H1 (cell line): ENCODE measurements around the gene RHBDL2. TPM values are rescaled to one million over a fixed set of nuclear protein-coding genes. Genes with fewer than 3 reads are reported as not detected.

Experiments
- BCL11A ChIP-seq, 2 experiments: IDR thresholded peaks; one replicate each; pipeline ENCODE4 v1.6.1; 2011; ENCODE audit warnings: low read depth in 2 of 2, low read length in 2 of 2, mild to moderate bottlenecking in 2 of 2
- CBX5 ChIP-seq: fragments of 300-800, 300-1000 bp; sonication (generic); IDR thresholded peaks from 2 replicates; pipeline ENCODE4 v1.7.1; 2016; ENCODE audit warnings: antibody characterized with exemption, low read length, low read depth
- CBX8 ChIP-seq: fragments of 300-800, 300-1000 bp; sonication (generic); IDR thresholded peaks from 2 replicates; pipeline ENCODE4 v1.7.1; 2016; ENCODE audit warnings: low read depth, low read length, borderline replicate concordance
- CHD1 ChIP-seq: IDR thresholded peaks from 2 replicates; pipeline ENCODE4 v1.6.1; 2012; ENCODE audit warnings: low read depth, low read length, improper control_type of control experiment
- CTBP2 ChIP-seq: IDR thresholded peaks from 2 replicates; pipeline ENCODE4 v1.7.0; 2011; ENCODE audit warnings: borderline replicate concordance, mild to moderate bottlenecking, moderate library complexity, mixed read lengths, low read length; ENCODE audit not compliant: insufficient read depth, insufficient read length
- EGR1 ChIP-seq: IDR thresholded peaks from 2 replicates; pipeline ENCODE4 v1.6.1; 2011; ENCODE audit warnings: low read depth, low read length, borderline replicate concordance
- HDAC6 ChIP-seq: IDR thresholded peaks from one replicate; pipeline ENCODE4 v1.7.1; 2012; ENCODE audit warnings: low read depth, mild to moderate bottlenecking, inconsistent platforms, low read length, moderate library complexity
- JUND ChIP-seq: IDR thresholded peaks from 2 replicates; pipeline ENCODE4 v1.6.1; 2011; ENCODE audit warnings: mild to moderate bottlenecking, improper control_type of control experiment, low read length
- KDM5A ChIP-seq: fragments of 200-600 bp; IDR thresholded peaks from 2 replicates; pipeline ENCODE4 v1.7.1; 2012; ENCODE audit warnings: mild to moderate bottlenecking, low read length, inconsistent platforms, mixed read lengths
- NRF1 ChIP-seq: IDR thresholded peaks from 2 replicates; pipeline ENCODE4 v1.6.1; 2011; ENCODE audit warnings: mild to moderate bottlenecking, low read depth, low read length, improper control_type of control experiment
- RAD21 ChIP-seq, 2 experiments: IDR thresholded peaks in 1 of 2; conservative IDR thresholded peaks in 1 of 2; 2 replicates each; pipeline ENCODE4 v1.6.1; 2011; ENCODE audit warnings: low read depth in 2 of 2, low read length in 2 of 2, improper control_type of control experiment in 1 of 2, inconsistent platforms in 1 of 2, mild to moderate bottlenecking in 1 of 2, moderate library complexity in 1 of 2
- RBBP5 ChIP-seq: IDR thresholded peaks from 2 replicates; pipeline ENCODE4 v1.7.1; 2012; ENCODE audit warnings: low read depth, mild to moderate bottlenecking, inconsistent platforms, low read length, moderate library complexity, borderline replicate concordance
- SIX5 ChIP-seq: IDR thresholded peaks from 2 replicates; pipeline ENCODE4 v1.6.1; 2011; ENCODE audit warnings: mild to moderate bottlenecking, low read depth, low read length
- SP1 ChIP-seq: IDR thresholded peaks from 2 replicates; pipeline ENCODE4 v1.6.1; 2011; ENCODE audit warnings: low read depth, low read length
- SP2 ChIP-seq: IDR thresholded peaks from 2 replicates; pipeline ENCODE4 v1.6.1; 2012; ENCODE audit warnings: mild to moderate bottlenecking, low read length, inconsistent platforms
- SP4 ChIP-seq: IDR thresholded peaks from 2 replicates; pipeline ENCODE4 v1.6.1; 2012; ENCODE audit warnings: low read length, inconsistent platforms
- TAF1 ChIP-seq: IDR thresholded peaks from 2 replicates; pipeline ENCODE4 v1.6.1; 2011; ENCODE audit warnings: mild to moderate bottlenecking, low read depth, low read length
- TBP ChIP-seq: IDR thresholded peaks from 2 replicates; pipeline ENCODE4 v1.6.1; 2011; ENCODE audit warnings: low read depth, low read length, improper control_type of control experiment
- TCF12 ChIP-seq: IDR thresholded peaks from 2 replicates; pipeline ENCODE4 v1.6.1; 2011; ENCODE audit warnings: low read depth, mild to moderate bottlenecking, low read length
- YY1 ChIP-seq: IDR thresholded peaks from 2 replicates; pipeline ENCODE4 v1.6.1; 2011; ENCODE audit warnings: low read depth, mild to moderate bottlenecking, low read length
- ZNF274 ChIP-seq: IDR thresholded peaks from 2 replicates; pipeline ENCODE4 v1.7.0; 2012; ENCODE audit warnings: low read length, borderline replicate concordance; ENCODE audit errors: extremely low read depth
- polyA plus RNA-seq, 7 experiments: library from polyadenylated mRNA; depleted of rRNA in 3 of 7; stranded (reverse) in 5 of 7; unstranded in 2 of 7; fragments of >200 nt in 5 of 7; fragments of 200-250 nt in 2 of 7; gene quantifications; 1 replicate in 5 of 7; 2 replicates in 1 of 7; 4 replicates in 1 of 7; pipeline versions ENCODE4 v1.2.1 to v1.2.3, GENCODE V29; 2011 to 2013; ENCODE audit warnings: missing spikeins in 2 of 7, mixed read lengths in 2 of 7
- total RNA-seq: library from RNA; stranded (reverse); fragmentation: NEBNext Ultra II Directional; extraction: Animal tissue kit (Norgen Biotek cat#: 25700); gene quantifications from 2 replicates; pipeline ENCODE4 v1.2.1, GENCODE V29; 2021
- TF ChIP-seq, protein P1 (sequence below): IDR thresholded peaks from 2 replicates; pipeline ENCODE4 v1.6.1; 2011; ENCODE audit warnings: low read depth, mild to moderate bottlenecking, low read length; ENCODE audit not compliant: insufficient read depth
- TF ChIP-seq, protein P2 (sequence below): IDR thresholded peaks from 2 replicates; pipeline ENCODE4 v1.6.1; 2011; ENCODE audit warnings: low read length, improper control_type of control experiment

RHBDL2 gene
- total and polyA plus RNA-seq, 2 of the 8 experiments (the other 6 are each of a cell fraction or from before 2014, with no cell fraction given): 0.42 to 0.84 TPM

DNA sequence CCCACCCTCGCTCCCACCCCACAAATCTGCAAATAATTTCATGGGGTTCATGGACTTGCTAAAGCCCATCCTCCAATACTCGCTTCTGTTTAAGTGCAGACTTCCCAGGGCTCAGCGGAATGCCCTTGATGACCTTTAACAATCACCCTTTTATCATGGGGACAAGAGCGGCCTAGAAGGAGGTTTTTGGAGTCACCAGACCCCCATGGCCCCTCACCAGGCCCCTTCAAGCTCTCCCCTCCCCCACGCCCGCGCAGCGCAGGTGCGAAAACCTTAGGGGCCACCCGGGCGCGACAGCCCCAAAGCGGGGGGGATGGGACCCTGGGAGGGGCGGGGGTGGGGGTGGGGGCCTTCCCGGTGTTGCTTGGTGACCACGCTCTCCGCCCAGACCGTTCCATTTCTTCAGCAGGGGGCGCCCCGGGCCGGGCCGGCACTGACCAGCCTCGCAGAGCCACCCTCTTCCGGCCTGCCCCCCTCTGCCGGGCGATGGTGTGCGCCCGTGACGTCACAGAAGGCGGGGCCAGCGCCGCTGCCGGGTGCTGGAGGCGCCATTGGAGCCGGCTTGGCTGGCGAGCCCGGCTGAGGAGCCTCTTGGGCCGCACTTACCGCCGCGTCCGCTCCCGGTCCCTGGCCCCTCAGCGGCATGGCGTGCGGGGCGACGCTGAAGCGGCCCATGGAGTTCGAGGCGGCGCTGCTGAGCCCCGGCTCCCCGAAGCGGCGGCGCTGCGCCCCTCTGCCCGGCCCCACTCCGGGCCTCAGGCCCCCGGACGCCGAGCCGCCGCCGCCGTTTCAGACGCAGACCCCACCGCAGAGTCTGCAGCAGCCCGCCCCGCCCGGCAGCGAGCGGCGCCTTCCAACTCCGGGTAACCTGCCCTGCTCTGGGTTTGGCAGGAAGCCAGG lies 49.4 kb upstream of the RHBDL2 start, which contains the start of gene AKIRIN1 (continued):
- no peak for TF ChIP-seq CBX8
- TF ChIP-seq, protein P1, sequence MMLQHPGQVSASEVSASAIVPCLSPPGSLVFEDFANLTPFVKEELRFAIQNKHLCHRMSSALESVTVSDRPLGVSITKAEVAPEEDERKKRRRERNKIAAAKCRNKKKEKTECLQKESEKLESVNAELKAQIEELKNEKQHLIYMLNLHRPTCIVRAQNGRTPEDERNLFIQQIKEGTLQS: no peak
- TF ChIP-seq NRF1: no peak
- peak; percentile 88 for TF ChIP-seq SP1
- TF ChIP-seq CHD1: peak; percentile 95
- no peak for TF ChIP-seq SP2
- TF ChIP-seq TBP: peak; percentile 93
- TF ChIP-seq KDM5A: no peak
- TF ChIP-seq CTBP2: no peak
- peak in 1 of 2 experiments; percentile 25; a peak in 2 of 4 replicates for TF ChIP-seq RAD21 (IDR thresholded peaks at IDR 0.05 in 1 of 2, conservative IDR thresholded peaks at IDR 0.05 in 1 of 2; ENCODE audit: low read depth in 2 of 2, low read length in 2 of 2)
- no peak for TF ChIP-seq HDAC6
- TF ChIP-seq ZNF274: no peak
- TF ChIP-seq TAF1: peak; percentile 94
- peak; percentile 90 for TF ChIP-seq YY1
- TF ChIP-seq TCF12: peak; percentile 98
- 0 out of 2 replicates have a peak, but pooled peaks have one; percentile 21 for TF ChIP-seq SP4
- TF ChIP-seq EGR1: peak; percentile 59; the same call in 1 of the 2 replicates
- peak; percentile 58 for TF ChIP-seq RBBP5
- TF ChIP-seq JUND: peak; percentile 96
- no peak for TF ChIP-seq BCL11A (IDR thresholded peaks at IDR 0.05; ENCODE audit: low read depth in 2 of 2, low read length in 2 of 2)
- no peak for TF ChIP-seq SIX5
- TF ChIP-seq CBX5: no peak
- TF ChIP-seq, protein P2, sequence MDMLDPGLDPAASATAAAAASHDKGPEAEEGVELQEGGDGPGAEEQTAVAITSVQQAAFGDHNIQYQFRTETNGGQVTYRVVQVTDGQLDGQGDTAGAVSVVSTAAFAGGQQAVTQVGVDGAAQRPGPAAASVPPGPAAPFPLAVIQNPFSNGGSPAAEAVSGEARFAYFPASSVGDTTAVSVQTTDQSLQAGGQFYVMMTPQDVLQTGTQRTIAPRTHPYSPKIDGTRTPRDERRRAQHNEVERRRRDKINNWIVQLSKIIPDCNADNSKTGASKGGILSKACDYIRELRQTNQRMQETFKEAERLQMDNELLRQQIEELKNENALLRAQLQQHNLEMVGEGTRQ: no peak
